SJSA1 (cell line): ENCODE data around the gene EPN2. TPM values are rescaled to one million over a fixed set of nuclear protein-coding genes. Genes with fewer than 3 reads are reported as not detected.
A peak's percentile ranks its signal among the peaks of the same experiment; 100 is the strongest.

Experiments used
- DNase-seq, 2 experiments: peaks; one replicate each; pipeline ENCODE4 v3.0.0-alpha.2; 2015 to 2020; ENCODE audit warnings: low spot score in 2 of 2, low read depth in 1 of 2
- H3K27ac ChIP-seq: fragments of 250-450 bp; sonication (Bioruptor Pico); 2 replicates; pipeline ENCODE4 v1.5.1; 2020; ENCODE audit warnings: mild to moderate bottlenecking, moderate library complexity
- H3K27me3 ChIP-seq: fragments of 250-450 bp; sonication (Bioruptor Pico); replicated peaks from 2 replicates; pipeline ENCODE4 v1.5.1; 2020; ENCODE audit warnings: mild to moderate bottlenecking, moderate library complexity
- H3K36me3 ChIP-seq: fragments of 250-450 bp; sonication (Bioruptor Pico); 2 replicates; pipeline ENCODE4 v1.5.1; 2020; ENCODE audit warnings: mild to moderate bottlenecking
- H3K4me1 ChIP-seq: fragments of 250-450 bp; sonication (Bioruptor Pico); replicated peaks from 2 replicates; pipeline ENCODE4 v1.6.1; 2021; ENCODE audit warnings: mild to moderate bottlenecking
- H3K4me3 ChIP-seq: fragments of 250-450 bp; sonication (Bioruptor Pico); 2 replicates; pipeline ENCODE4 v1.5.1; 2020; ENCODE audit warnings: mild to moderate bottlenecking
- H3K9me3 ChIP-seq: fragments of 250-450 bp; sonication (Bioruptor Pico); replicated peaks from 2 replicates; pipeline ENCODE4 v1.5.1; 2020; ENCODE audit warnings: mild to moderate bottlenecking
- total RNA-seq: library from RNA; depleted of rRNA; stranded (reverse); fragments of >200 nt; shearing (Covaris generic); gene quantifications from 2 replicates; pipeline ENCODE4 v1.2.3, GENCODE V29; 2014

The EPN2 gene
- total RNA-seq, 1 experiment from 2014 or later, result 19.9 TPM

- Histone ChIP-seq H3K9me3 (no peaks in the 10 kb centered on the region), H3K27me3 (no peaks in the 10 kb centered on the region), H3K4me3 (no peak overlapping the region), H3K27ac (no peak overlapping the region), H3K36me3 (no peaks in the 10 kb centered on the region), H3K4me1 (peaks cover 7% of the 10 kb centered on the region)
- peak; percentile 25 to 53 for DNase-seq
These were observed 11.9 kb downstream of the EPN2 start for GRCh38 chr17:19248928-19249574.

DNA sequence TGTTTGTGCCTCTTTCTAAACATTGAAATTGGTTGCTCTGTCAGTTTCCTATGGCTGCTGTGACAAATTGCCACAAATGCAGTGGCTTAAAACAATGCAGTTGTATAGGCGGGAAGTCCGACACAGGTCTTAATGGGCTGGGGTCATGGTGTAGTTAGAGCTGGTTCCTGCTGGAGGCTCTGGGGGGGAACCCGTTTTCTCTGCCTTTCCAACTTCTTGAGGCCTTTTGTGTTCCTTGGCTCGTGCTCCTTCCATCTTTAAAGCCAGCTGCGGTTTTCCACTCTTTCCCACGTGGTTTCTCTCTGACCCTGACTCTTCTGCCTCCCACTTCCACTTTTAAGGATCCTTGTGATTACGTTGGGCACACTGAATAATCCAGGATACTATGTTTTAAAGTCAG lies 12.5 kb downstream of the EPN2 start:
- Histone ChIP-seq H3K27me3 (no peaks in the 10 kb centered on the region), H3K36me3 (no peaks in the 10 kb centered on the region), H3K27ac (no peak overlapping the region), H3K4me1 (peaks cover 8% of the 10 kb centered on the region), H3K9me3 (no peaks in the 10 kb centered on the region), H3K4me3 (no peak overlapping the region)
- no peak for DNase-seq

GRCh38 chr17:19250421-19251173 lies 13.4 kb downstream of the EPN2 start:
- no peaks in the 10 kb centered on the region for H3K36me3 ChIP-seq
- no peaks in the 10 kb centered on the region for H3K27me3 ChIP-seq
- H3K4me1 ChIP-seq, result peaks cover 12% of the 10 kb centered on the region
- H3K9me3 ChIP-seq, result no peaks in the 10 kb centered on the region
- no peak overlapping the region for H3K27ac ChIP-seq
- H3K4me3 ChIP-seq, result no peak overlapping the region
- no peak for DNase-seq

GRCh38 chr17:19253112-19253511 lies 15.9 kb downstream of the EPN2 start:
- peaks cover 12% of the 10 kb centered on the region for H3K4me1 ChIP-seq
- no peak overlapping the region for H3K4me3 ChIP-seq
- no peaks in the 10 kb centered on the region for H3K27me3 ChIP-seq
- no peaks in the 10 kb centered on the region for H3K9me3 ChIP-seq
- H3K27ac ChIP-seq, result no peak overlapping the region
- DNase-seq, result no peak
- H3K36me3 ChIP-seq, result no peaks in the 10 kb centered on the region

DNA sequence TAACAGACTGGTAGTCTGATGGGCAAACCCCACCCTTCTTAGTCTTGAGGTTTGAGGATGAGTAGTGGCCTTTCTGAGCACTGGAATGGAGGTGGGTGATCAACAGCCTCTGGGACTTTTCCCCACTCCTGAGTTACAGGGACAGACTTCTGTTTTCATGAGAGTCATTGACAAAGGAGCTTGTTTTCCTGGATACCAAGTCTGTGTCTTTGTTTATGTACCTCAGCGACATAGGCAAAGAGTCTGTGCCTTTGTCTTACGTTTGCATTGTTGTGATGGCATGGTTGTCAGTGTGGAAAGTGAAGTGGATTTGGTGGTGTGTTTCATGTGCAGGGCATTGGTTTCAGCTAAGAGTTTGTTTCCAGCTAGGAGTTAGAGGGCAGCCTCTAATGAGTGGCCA lies 17.5 kb downstream of the EPN2 start:
- no peak overlapping the region for H3K27ac ChIP-seq
- no peaks in the 10 kb centered on the region for H3K27me3 ChIP-seq
- DNase-seq, result no peak
- H3K4me3 ChIP-seq, result no peak overlapping the region
- H3K36me3 ChIP-seq, result no peaks in the 10 kb centered on the region
- H3K9me3 ChIP-seq, result no peaks in the 10 kb centered on the region
- peaks cover 5% of the 10 kb centered on the region; the same call in 1 of the 2 replicates for H3K4me1 ChIP-seq

GRCh38 chr17:19255279-19255678 lies 18.1 kb downstream of the EPN2 start:
- DNase-seq, result no peak
- Histone ChIP-seq H3K36me3 (no peaks in the 10 kb centered on the region), H3K27ac (no peak overlapping the region), H3K4me3 (no peak overlapping the region), H3K4me1 (peaks cover 5% of the 10 kb centered on the region; the same call in 1 of the 2 replicates), H3K9me3 (no peaks in the 10 kb centered on the region), H3K27me3 (no peaks in the 10 kb centered on the region)

GRCh38 chr17:19258371-19258770 lies 21.2 kb downstream of the EPN2 start:
- H3K4me3 ChIP-seq, result no peak overlapping the region
- no peak for DNase-seq

GRCh38 chr17:19260958-19261357 lies 23.8 kb downstream of the EPN2 start:
- Histone ChIP-seq H3K4me1 (peaks cover 23% of the 10 kb centered on the region), H3K4me3 (no peak overlapping the region), H3K36me3 (peaks cover 4% of the 10 kb centered on the region; the same call in 1 of the 2 replicates), H3K27me3 (no peaks in the 10 kb centered on the region), H3K27ac (no peak overlapping the region), H3K9me3 (no peaks in the 10 kb centered on the region)
- no peak for DNase-seq

More at GRCh38 chr17:19258371-19258770, 21.2 kb downstream of the EPN2 start:
- Histone ChIP-seq H3K4me1 (peaks cover 13% of the 10 kb centered on the region), H3K9me3 (no peaks in the 10 kb centered on the region), H3K36me3 (peaks cover 4% of the 10 kb centered on the region; the same call in 1 of the 2 replicates), H3K27me3 (no peaks in the 10 kb centered on the region), H3K27ac (no peak overlapping the region)

DNA sequence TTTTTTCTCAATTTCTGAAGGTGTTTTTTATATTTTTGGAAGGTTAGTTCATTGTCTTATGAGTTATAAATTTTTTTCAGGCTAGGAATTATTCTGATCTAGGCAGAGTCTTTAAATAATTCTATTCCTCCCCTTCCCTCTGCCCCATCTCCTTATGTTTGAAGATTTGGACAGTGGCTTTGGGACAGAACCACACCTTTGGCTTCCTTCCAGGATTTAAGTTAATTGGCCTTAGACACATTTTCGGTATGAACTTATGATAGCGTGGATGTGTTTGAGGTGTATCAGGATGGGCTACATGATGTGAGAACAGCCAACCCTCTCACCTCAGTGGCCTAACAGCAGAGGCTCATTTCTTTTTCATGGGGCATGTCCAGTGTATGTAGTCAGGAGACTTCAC lies 24.3 kb downstream of the EPN2 start:
- H3K9me3 ChIP-seq, result no peaks in the 10 kb centered on the region

DNA sequence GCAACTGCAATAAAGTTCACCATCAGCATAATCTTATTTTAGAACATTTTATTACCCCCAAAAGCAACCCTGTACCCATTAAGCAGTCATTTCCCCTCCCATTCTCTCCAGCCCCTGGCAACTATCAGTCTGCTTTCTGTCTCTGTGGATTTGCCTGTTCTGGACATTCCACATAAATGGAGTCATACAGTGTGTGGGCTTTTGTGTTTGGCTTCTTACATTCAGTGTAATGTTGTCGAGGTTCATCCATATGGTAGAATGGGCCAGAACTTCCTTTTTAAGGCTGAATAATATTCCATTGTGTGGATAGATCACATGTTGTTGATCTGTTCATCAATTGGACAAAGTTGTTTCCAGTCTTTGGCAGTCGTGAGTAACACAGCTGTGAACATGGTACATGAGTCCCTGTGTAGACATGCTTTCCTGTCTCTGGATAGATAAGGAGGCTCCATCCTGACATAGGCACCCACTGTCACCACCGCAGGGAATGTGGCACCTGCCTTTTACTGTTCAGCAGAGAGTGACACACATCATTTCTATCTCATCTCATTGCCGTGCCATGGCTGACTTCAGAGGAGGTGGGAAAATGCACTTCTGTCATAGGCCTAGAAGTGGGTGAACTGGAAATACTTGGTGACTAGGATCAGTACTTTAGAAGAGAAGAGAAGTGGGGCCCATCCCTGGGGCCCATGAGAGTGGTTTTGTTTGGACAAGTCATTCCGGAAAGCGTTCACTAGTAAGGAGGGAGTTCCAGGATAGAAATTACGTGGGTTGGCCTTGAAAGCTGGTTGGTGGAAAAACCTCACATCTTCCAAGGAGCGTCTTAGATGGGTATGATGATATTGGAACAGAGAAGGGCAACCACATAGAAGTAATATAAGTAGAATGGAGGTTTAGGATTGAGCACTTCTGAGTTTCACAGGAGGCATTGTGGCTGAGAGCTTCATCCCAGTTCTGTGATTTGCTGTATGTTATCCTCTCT lies 25.8 kb downstream of the EPN2 start:
- Histone ChIP-seq H3K9me3 (no peaks in the 10 kb centered on the region), H3K27me3 (no peaks in the 10 kb centered on the region), H3K27ac (no peak overlapping the region), H3K4me1 (peaks cover 23% of the 10 kb centered on the region), H3K36me3 (peaks cover 4% of the 10 kb centered on the region; the same call in 1 of the 2 replicates), H3K4me3 (no peak overlapping the region)
- no peak for DNase-seq

More for the DNA sequence above, 24.3 kb downstream of the EPN2 start:
- no peaks in the 10 kb centered on the region for H3K27me3 ChIP-seq
- no peak overlapping the region for H3K27ac ChIP-seq
- no peak overlapping the region for H3K4me3 ChIP-seq
- H3K36me3 ChIP-seq, result peaks cover 4% of the 10 kb centered on the region; the same call in 1 of the 2 replicates
- peaks cover 23% of the 10 kb centered on the region for H3K4me1 ChIP-seq
- DNase-seq, result no peak

DNA sequence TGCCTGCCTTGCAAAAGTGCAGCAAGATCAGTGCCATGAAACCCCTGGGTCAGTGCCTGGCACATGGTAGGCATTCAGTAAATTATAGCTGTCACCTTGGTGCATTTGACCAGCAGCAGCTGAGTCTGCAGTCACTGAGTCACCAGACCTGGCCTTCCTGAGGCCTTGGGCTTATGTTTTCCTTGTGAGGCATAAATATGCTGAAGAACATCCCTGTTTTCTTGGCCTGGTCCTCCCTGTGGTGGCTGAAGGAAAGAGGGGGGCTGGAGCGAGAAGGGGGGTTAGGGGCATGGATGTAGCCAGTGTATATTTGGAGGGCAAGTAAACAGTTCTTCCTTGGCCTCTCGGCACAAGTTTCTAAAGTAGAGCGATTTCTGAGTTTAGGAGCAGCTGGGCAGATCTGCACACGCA lies 26.5 kb downstream of the EPN2 start:
- peak in 1 of 2 experiments; percentile 39 for DNase-seq
- Histone ChIP-seq H3K36me3 (peaks cover 4% of the 10 kb centered on the region; the same call in 1 of the 2 replicates), H3K9me3 (no peaks in the 10 kb centered on the region), H3K27me3 (no peaks in the 10 kb centered on the region), H3K4me3 (no peak overlapping the region), H3K27ac (no peak overlapping the region), H3K4me1 (peaks cover 23% of the 10 kb centered on the region)

DNA sequence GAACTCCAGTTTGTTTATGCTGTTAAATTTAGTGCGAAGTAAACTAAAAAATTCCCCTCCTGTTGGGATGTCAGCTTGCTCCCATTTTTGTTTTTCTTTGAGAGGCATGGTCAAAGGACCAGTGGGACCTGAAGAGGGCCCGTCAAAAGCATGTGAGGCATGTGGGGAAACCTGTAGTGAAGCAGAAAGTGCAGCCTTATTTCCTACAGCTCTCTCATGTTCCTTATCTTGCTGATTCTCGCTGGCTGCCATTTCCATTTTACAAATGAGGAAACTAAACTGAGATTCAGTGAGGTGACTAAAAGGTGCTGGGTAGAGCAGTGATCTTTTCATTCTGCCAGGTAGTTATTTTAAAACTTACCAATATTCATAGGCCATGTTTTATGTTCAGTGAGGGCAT lies 27.1 kb downstream of the EPN2 start:
- H3K9me3 ChIP-seq, result no peaks in the 10 kb centered on the region
- DNase-seq, result no peak

DNA sequence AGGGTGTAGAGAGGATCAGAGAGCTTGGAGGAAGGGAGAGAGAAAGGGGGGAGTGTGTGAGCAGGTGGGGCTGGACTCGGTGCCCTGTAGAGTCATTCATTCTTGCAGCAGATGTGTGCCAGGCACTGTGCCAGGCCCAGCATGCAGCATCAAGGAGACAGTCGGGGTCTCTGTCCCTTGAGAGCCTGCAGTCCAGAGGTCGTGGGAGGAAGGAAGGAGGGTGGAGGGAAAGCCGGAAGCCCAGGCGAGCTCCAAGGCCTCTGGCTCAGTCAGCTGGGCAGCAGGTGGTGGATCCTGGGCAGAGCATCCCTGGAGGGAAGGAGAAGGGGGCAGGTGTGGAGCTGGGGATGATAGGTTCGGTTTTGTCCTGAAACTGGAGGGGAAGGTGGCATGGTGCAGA lies 27.5 kb downstream of the EPN2 start:
- H3K27me3 ChIP-seq, result no peaks in the 10 kb centered on the region
- peaks cover 4% of the 10 kb centered on the region; the same call in 1 of the 2 replicates for H3K36me3 ChIP-seq
- no peaks in the 10 kb centered on the region for H3K9me3 ChIP-seq
- H3K4me3 ChIP-seq, result no peak overlapping the region
- peaks cover 23% of the 10 kb centered on the region for H3K4me1 ChIP-seq
- DNase-seq, result no peak
- no peak overlapping the region for H3K27ac ChIP-seq

More for the DNA sequence above, 27.1 kb downstream of the EPN2 start:
- Histone ChIP-seq H3K4me3 (no peak overlapping the region), H3K4me1 (peaks cover 23% of the 10 kb centered on the region), H3K27ac (no peak overlapping the region), H3K27me3 (no peaks in the 10 kb centered on the region), H3K36me3 (peaks cover 4% of the 10 kb centered on the region; the same call in 1 of the 2 replicates)
